Right lung (tissue), 5 donors: ENCODE results near the gene ATP1B1. TPM values are rescaled to one million over a fixed set of nuclear protein-coding genes. Genes with fewer than 3 reads are reported as not detected.

ENCODE experiments used
- DNase-seq, 2 donors: peaks; one replicate each; pipeline ENCODE4 v3.0.0-alpha.2; 2013
- polyA plus RNA-seq, 5 donors: library from polyadenylated mRNA; unstranded; fragments of 120-200 nt; gene quantifications; one replicate each; pipeline versions ENCODE4 v1.2.1 to v1.2.3, GENCODE V29; 2013; ENCODE audit warnings: inconsistent platforms in 1 of 5, low replicate concordance in 1 of 5; ENCODE audit not compliant: insufficient read length in 5 of 5, insufficient read depth in 1 of 5

The ATP1B1 gene
- polyA plus RNA-seq, 5 donors: 135 to 172 (median 146) TPM

- no peak for DNase-seq
Observed at GRCh38 chr1:169090900-169091311, 15.6 kb upstream of the ATP1B1 start.

GRCh38 chr1:169091480-169091941 lies 15.0 kb upstream of the ATP1B1 start:
- no peak for DNase-seq

GRCh38 chr1:169092399-169092798 lies 14.1 kb upstream of the ATP1B1 start:
- DNase-seq: no peak

- no peak for DNase-seq
Observed at GRCh38 chr1:169094897-169095569, 11.5 kb upstream of the ATP1B1 start.

- no peak for DNase-seq
Observed at GRCh38 chr1:169098380-169098779, 8.1 kb upstream of the ATP1B1 start.

GRCh38 chr1:169099561-169099960 lies 6.9 kb upstream of the ATP1B1 start:
- DNase-seq: no peak

GRCh38 chr1:169100208-169100607 lies 6.3 kb upstream of the ATP1B1 start:
- no peak for DNase-seq

GRCh38 chr1:169100651-169101088 lies 5.8 kb upstream of the ATP1B1 start:
- no peak for DNase-seq

- DNase-seq: no peak
Observed at GRCh38 chr1:169102567-169102966, 3.9 kb upstream of the ATP1B1 start.

- DNase-seq: no peak
Observed at GRCh38 chr1:169103002-169103401, 3.5 kb upstream of the ATP1B1 start.

- DNase-seq: peak in 1 of 2 donors; percentile 62
Observed at GRCh38 chr1:169103480-169103893, 3.0 kb upstream of the ATP1B1 start.

- no peak for DNase-seq
Observed at GRCh38 chr1:169105087-169105433, 1.4 kb upstream of the ATP1B1 start.

- peak in 1 of 2 donors; percentile 73 for DNase-seq
Observed at GRCh38 chr1:169105434-169106094, 926 bp upstream of the ATP1B1 start.

GRCh38 chr1:169106921-169107602 lies 572 bp downstream of the ATP1B1 start:
- no peak for DNase-seq

- DNase-seq: no peak
Observed at GRCh38 chr1:169107603-169108208, 1.2 kb downstream of the ATP1B1 start.

- DNase-seq: no peak
Observed at GRCh38 chr1:169108223-169108622, 1.7 kb downstream of the ATP1B1 start.

- DNase-seq: no peak
Observed at GRCh38 chr1:169108863-169109560, 2.5 kb downstream of the ATP1B1 start.

- peak in 1 of 2 donors; percentile 76 for DNase-seq
Observed at GRCh38 chr1:169109561-169110134, 3.2 kb downstream of the ATP1B1 start.

- no peak for DNase-seq
Observed at GRCh38 chr1:169110236-169110635, 3.7 kb downstream of the ATP1B1 start.

GRCh38 chr1:169110689-169111447 lies 4.4 kb downstream of the ATP1B1 start:
- no peak for DNase-seq

- DNase-seq: no peak
Observed at GRCh38 chr1:169111472-169111871, 5.0 kb downstream of the ATP1B1 start.
